GM18858 (cell line): Measurements from ENCODE around the gene CNPY4.

Source experiments
- ATAC-seq: cut with Tn5 transposase; IDR thresholded peaks from one replicate; pipeline ENCODE4 v1.9.1; 2021; ENCODE audit not compliant: unreplicated experiment

CNPY4 gene

GRCh38 chr7:100119072-100119969 is at the start of gene CNPY4, which contains the start of gene TAF6:
Gene CNPY4 (plus strand): TSS chr7:100119634. CDS start chr7:100119745, 111 bp downstream.
Gene TAF6 (minus strand): TSS chr7:100119358. CDS start chr7:100114209, 5,149 bp downstream.
- ATAC-seq = peak; percentile 50

GRCh38 chr7:100069991-100070390 is 49.4 kb upstream of the CNPY4 start:
- no peak for ATAC-seq

GRCh38 chr7:100071018-100071723 is 48.3 kb upstream of the CNPY4 start:
- ATAC-seq = no peak

- ATAC-seq = no peak
These were observed 47.0 kb upstream of the CNPY4 start for GRCh38 chr7:100072462-100072861.

GRCh38 chr7:100074841-100075240 is 44.6 kb upstream of the CNPY4 start:
- no peak for ATAC-seq

- no peak for ATAC-seq
These were observed 44.0 kb upstream of the CNPY4 start for GRCh38 chr7:100075418-100075817.

GRCh38 chr7:100077205-100077604 is 42.2 kb upstream of the CNPY4 start:
- no peak for ATAC-seq

- no peak for ATAC-seq
These were observed 40.3 kb upstream of the CNPY4 start for GRCh38 chr7:100079024-100079560.

- peak; percentile 3 for ATAC-seq
These were observed 38.4 kb upstream of the CNPY4 start for GRCh38 chr7:100080907-100081534.

GRCh38 chr7:100081535-100082102 is 37.8 kb upstream of the CNPY4 start, which contains the start of gene ZNF3:
Gene ZNF3 (minus strand): TSS chr7:100081723. CDS start chr7:100077357, 4,366 bp downstream.
- ATAC-seq = peak; percentile 70

- no peak for ATAC-seq
These were observed 36.5 kb upstream of the CNPY4 start for GRCh38 chr7:100082978-100083377.

GRCh38 chr7:100085515-100085914 is 33.9 kb upstream of the CNPY4 start:
- no peak for ATAC-seq

- no peak for ATAC-seq
These were observed 32.2 kb upstream of the CNPY4 start for GRCh38 chr7:100087055-100087750.

GRCh38 chr7:100088095-100088620 is 31.3 kb upstream of the CNPY4 start:
- no peak for ATAC-seq

- ATAC-seq = no peak
These were observed 30.6 kb upstream of the CNPY4 start, which contains the start of gene COPS6 for GRCh38 chr7:100088621-100089457. Gene COPS6 (plus strand): TSS chr7:100088969. CDS start chr7:100088991, 22 bp downstream.

- no peak for ATAC-seq
These were observed 29.8 kb upstream of the CNPY4 start for GRCh38 chr7:100089458-100090196.

- ATAC-seq = no peak
These were observed 28.7 kb upstream of the CNPY4 start for GRCh38 chr7:100090527-100091410.
